Type B pancreatic cell (in vitro differentiated cells): ENCODE results near the gene ANO9. TPM values are rescaled to one million over a fixed set of nuclear protein-coding genes. Genes with fewer than 3 reads are reported as not detected.

Experiments
- DNase-seq: peaks from one replicate; pipeline ENCODE4 v3.0.0; 2021; ENCODE audit warnings: mixed read lengths; ENCODE audit not compliant: unreplicated experiment; ENCODE audit errors: extremely low spot score
- H3K27ac Mint-ChIP-seq: 2 replicates; pipeline ENCODE4 v1.8.0; 2021; ENCODE audit warnings: mild to moderate bottlenecking, mixed read lengths
- H3K27me3 Mint-ChIP-seq: 2 replicates; pipeline ENCODE4 v1.8.0; 2021; ENCODE audit warnings: mixed read lengths
- H3K36me3 Mint-ChIP-seq: 2 replicates; pipeline ENCODE4 v1.8.0; 2021; ENCODE audit warnings: mixed read lengths
- H3K4me1 Mint-ChIP-seq: one replicate; pipeline ENCODE4 v1.8.0; 2021; ENCODE audit warnings: mixed read lengths; ENCODE audit not compliant: unreplicated experiment
- H3K4me3 Mint-ChIP-seq: 2 replicates; pipeline ENCODE4 v1.8.0; 2021; ENCODE audit warnings: mild to moderate bottlenecking, mixed read lengths
- H3K9me3 Mint-ChIP-seq: 2 replicates; pipeline ENCODE4 v1.8.0; 2021; ENCODE audit warnings: mixed read lengths
- CTCF ChIP-seq: fragments of 200-600 bp; sonication (generic); conservative IDR thresholded peaks from 2 replicates; pipeline ENCODE4 v1.5.0; 2021; ENCODE audit warnings: antibody characterized with exemption, mild to moderate bottlenecking
- total RNA-seq: library from RNA; stranded (reverse); gene quantifications from 2 replicates; pipeline ENCODE4 v1.2.1, GENCODE V29; 2021; ENCODE audit warnings: low replicate concordance

Gene ANO9
- total RNA-seq, 1 donor from 2014 or later = 25.3 TPM

GRCh38 chr11:408154-409007, 33.4 kb downstream of the ANO9 start:
- Mint-ChIP-seq H3K4me3 (no peak overlapping the region), H3K27ac (no peak overlapping the region), H3K27me3 (no peaks in the 10 kb centered on the region), H3K9me3 (no peaks in the 10 kb centered on the region), H3K36me3 (no peaks in the 10 kb centered on the region), H3K4me1 (no peaks in the 10 kb centered on the region)
- no peak for TF ChIP-seq CTCF
- DNase-seq = no peak

GRCh38 chr11:407651-408123, 34.1 kb downstream of the ANO9 start:
- Mint-ChIP-seq H3K27me3 (no peaks in the 10 kb centered on the region), H3K4me1 (no peaks in the 10 kb centered on the region), H3K9me3 (no peaks in the 10 kb centered on the region), H3K4me3 (no peak overlapping the region), H3K27ac (no peak overlapping the region), H3K36me3 (no peaks in the 10 kb centered on the region)
- TF ChIP-seq CTCF = no peak
- no peak for DNase-seq

GRCh38 chr11:406796-407650, 34.8 kb downstream of the ANO9 start:
- H3K27me3 Mint-ChIP-seq = no peaks in the 10 kb centered on the region
- H3K4me3 Mint-ChIP-seq = no peak overlapping the region
- DNase-seq = no peak
- H3K4me1 Mint-ChIP-seq = no peaks in the 10 kb centered on the region
- H3K9me3 Mint-ChIP-seq = no peaks in the 10 kb centered on the region
- TF ChIP-seq CTCF = no peak
- H3K36me3 Mint-ChIP-seq = no peaks in the 10 kb centered on the region
- no peak overlapping the region for H3K27ac Mint-ChIP-seq

- Mint-ChIP-seq H3K4me1 (no peaks in the 10 kb centered on the region), H3K27me3 (no peaks in the 10 kb centered on the region), H3K36me3 (no peaks in the 10 kb centered on the region), H3K27ac (no peak overlapping the region), H3K4me3 (no peak overlapping the region), H3K9me3 (no peaks in the 10 kb centered on the region)
- DNase-seq = no peak
- TF ChIP-seq CTCF = no peak
Observed at GRCh38 chr11:405954-406795, 35.6 kb downstream of the ANO9 start.

GRCh38 chr11:405323-405953, 36.4 kb downstream of the ANO9 start:
- no peak for TF ChIP-seq CTCF
- DNase-seq = no peak
- H3K4me1 Mint-ChIP-seq = no peaks in the 10 kb centered on the region
- no peaks in the 10 kb centered on the region for H3K36me3 Mint-ChIP-seq
- peak overlapping the region; percentile 65 for H3K27ac Mint-ChIP-seq
- H3K27me3 Mint-ChIP-seq = no peaks in the 10 kb centered on the region
- peak overlapping the region; percentile 66 for H3K4me3 Mint-ChIP-seq
- no peaks in the 10 kb centered on the region for H3K9me3 Mint-ChIP-seq
